Endothelial cell (in vitro differentiated cells): ENCODE measurements around the gene SLC51B. TPM values are rescaled to one million over a fixed set of nuclear protein-coding genes. Genes with fewer than 3 reads are reported as not detected.

Experiments used
- DNase-seq: peaks from one replicate; pipeline ENCODE4 v3.0.0; 2021; ENCODE audit warnings: low spot score
- H3K27ac Mint-ChIP-seq: one replicate; pipeline ENCODE4 v1.8.0; 2021; ENCODE audit warnings: mixed read lengths, inconsistent platforms; ENCODE audit not compliant: unreplicated experiment
- H3K27me3 Mint-ChIP-seq: one replicate; pipeline ENCODE4 v1.8.0; 2021; ENCODE audit warnings: mild to moderate bottlenecking, moderate library complexity, mixed read lengths, inconsistent platforms; ENCODE audit not compliant: unreplicated experiment
- H3K36me3 Mint-ChIP-seq: one replicate; pipeline ENCODE4 v1.8.0; 2021; ENCODE audit warnings: mild to moderate bottlenecking, low read depth, mixed read lengths, inconsistent platforms; ENCODE audit not compliant: unreplicated experiment
- H3K4me1 Mint-ChIP-seq: one replicate; pipeline ENCODE4 v1.8.0; 2021; ENCODE audit warnings: mild to moderate bottlenecking, mixed read lengths, inconsistent platforms; ENCODE audit not compliant: unreplicated experiment
- H3K4me3 Mint-ChIP-seq: one replicate; pipeline ENCODE4 v1.8.0; 2021; ENCODE audit warnings: mild to moderate bottlenecking, mixed read lengths, inconsistent platforms; ENCODE audit not compliant: unreplicated experiment
- H3K9me3 Mint-ChIP-seq: one replicate; pipeline ENCODE4 v1.8.0; 2021; ENCODE audit warnings: mixed read lengths, inconsistent platforms; ENCODE audit not compliant: unreplicated experiment
- CTCF ChIP-seq: fragments of 200-600 bp; sonication (generic); IDR thresholded peaks from one replicate; pipeline ENCODE4 v1.5.0; 2021; ENCODE audit warnings: antibody characterized with exemption; ENCODE audit not compliant: unreplicated experiment
- long read RNA-seq: library from polyadenylated mRNA; unstranded; transcript quantifications from one replicate; pipeline ENCODE4 v2.0.0, GENCODE V29; 2020; ENCODE audit not compliant: unreplicated experiment
- total RNA-seq: library from RNA; stranded (reverse); fragmentation: NEBNext Ultra II Directional; extraction: Animal tissue kit (Norgen Biotek cat#: 25700); gene quantifications from one replicate; pipeline ENCODE4 v1.2.1, GENCODE V29; 2021; ENCODE audit not compliant: unreplicated experiment

Gene SLC51B
- total RNA-seq: not detected
- long read RNA-seq: 0 reads

DNA sequence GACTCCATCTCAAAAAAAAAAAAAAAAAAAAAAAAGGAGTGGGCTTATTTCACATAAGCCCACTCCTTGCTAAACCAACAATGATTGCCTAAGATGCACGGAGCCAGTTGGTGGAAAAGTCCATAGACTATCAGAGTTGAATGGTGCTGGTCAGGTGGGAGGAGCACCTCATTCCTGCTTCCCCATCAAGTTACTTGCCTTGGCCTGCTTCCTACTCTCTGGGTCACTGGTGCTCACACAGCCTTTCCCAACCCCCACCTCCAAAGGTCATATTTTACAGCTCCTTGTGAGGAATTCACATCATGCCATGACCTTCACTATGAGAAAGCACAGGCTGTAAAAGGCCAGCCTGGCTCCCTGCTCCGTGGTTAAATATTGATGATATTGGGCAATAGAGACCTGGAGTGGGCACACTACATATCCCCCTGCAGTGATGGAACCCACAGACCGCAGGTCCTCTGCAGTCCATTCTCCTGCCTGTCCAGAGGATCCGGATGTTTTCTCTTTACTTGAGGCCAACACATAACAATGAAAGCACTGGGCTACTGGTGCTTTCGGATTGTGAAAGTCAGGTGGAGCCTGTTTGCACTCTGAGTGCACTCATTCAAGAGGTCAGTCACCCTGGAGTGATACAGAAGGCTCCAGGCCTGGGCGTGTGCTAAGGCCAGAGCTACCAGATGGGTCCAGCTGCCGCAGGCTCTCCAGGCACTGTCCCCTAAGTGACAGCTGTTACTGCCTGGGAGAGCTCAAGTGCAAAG, at the start of gene SLC51B:
Gene SLC51B (plus strand): TSS at position 664 of the 758 bp plus-strand sequence. CDS start 4,618 bp downstream, outside the sequence.
- Mint-ChIP-seq H3K9me3 (no peaks in the 10 kb centered on the region), H3K4me1 (peaks cover 3% of the 10 kb centered on the region), H3K36me3 (no peaks in the 10 kb centered on the region), H3K27ac (no peak within 1 kb of the TSS), H3K27me3 (peaks cover 4% of the 10 kb centered on the region), H3K4me3 (no peak within 1 kb of the TSS)
- no peak for TF ChIP-seq CTCF
- DNase-seq: no peak

GRCh38 chr15:64997066-64997465, 48.1 kb upstream of the SLC51B start:
- H3K4me1 Mint-ChIP-seq: no peaks in the 10 kb centered on the region
- H3K9me3 Mint-ChIP-seq: no peaks in the 10 kb centered on the region
- H3K27me3 Mint-ChIP-seq: no peaks in the 10 kb centered on the region
- no peak for DNase-seq
- H3K27ac Mint-ChIP-seq: no peak overlapping the region
- H3K4me3 Mint-ChIP-seq: no peak overlapping the region
- H3K36me3 Mint-ChIP-seq: no peaks in the 10 kb centered on the region
- TF ChIP-seq CTCF: no peak

GRCh38 chr15:64997745-64998375, 47.3 kb upstream of the SLC51B start:
- Mint-ChIP-seq H3K4me3 (no peak overlapping the region), H3K36me3 (no peaks in the 10 kb centered on the region), H3K27me3 (no peaks in the 10 kb centered on the region), H3K27ac (no peak overlapping the region), H3K9me3 (no peaks in the 10 kb centered on the region), H3K4me1 (no peaks in the 10 kb centered on the region)
- no peak for DNase-seq
- no peak for TF ChIP-seq CTCF

DNA sequence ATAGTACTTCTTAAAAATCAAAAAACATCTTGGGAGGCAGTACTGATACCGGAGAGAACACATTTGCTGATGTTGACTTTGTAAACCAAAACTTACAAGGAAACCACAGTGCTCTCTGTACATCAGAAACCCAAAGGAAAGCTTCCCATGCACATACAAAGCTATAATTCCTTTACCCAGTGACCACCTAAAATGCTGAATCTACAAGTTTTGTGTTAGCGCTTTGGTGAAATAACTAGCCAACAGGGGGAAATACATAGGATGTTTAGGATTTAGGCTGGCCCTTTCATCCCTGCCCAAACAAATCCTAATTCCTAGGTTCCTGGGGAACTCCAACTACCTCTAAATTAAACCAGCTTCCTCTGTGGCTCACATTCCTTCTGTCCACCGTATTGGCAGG, 40.2 kb upstream of the SLC51B start:
- H3K4me3 Mint-ChIP-seq: no peak overlapping the region
- H3K36me3 Mint-ChIP-seq: peaks cover 3% of the 10 kb centered on the region
- H3K9me3 Mint-ChIP-seq: no peaks in the 10 kb centered on the region
- no peak for DNase-seq
- H3K27ac Mint-ChIP-seq: peak overlapping the region; percentile 44
- H3K4me1 Mint-ChIP-seq: no peaks in the 10 kb centered on the region
- no peak for TF ChIP-seq CTCF
- H3K27me3 Mint-ChIP-seq: no peaks in the 10 kb centered on the region

- TF ChIP-seq CTCF: no peak
- Mint-ChIP-seq H3K4me3 (no peak overlapping the region), H3K4me1 (no peaks in the 10 kb centered on the region), H3K9me3 (no peaks in the 10 kb centered on the region), H3K27me3 (no peaks in the 10 kb centered on the region), H3K27ac (no peak overlapping the region), H3K36me3 (peaks cover 3% of the 10 kb centered on the region)
- DNase-seq: no peak
These were observed 38.3 kb upstream of the SLC51B start for GRCh38 chr15:65006876-65007275.
